Keratinocyte (primary cell): Measurements from ENCODE around the gene TTC39C. TPM values are rescaled to one million over a fixed set of nuclear protein-coding genes. Genes with fewer than 3 reads are reported as not detected.
"Not testable (repeated sequence)": the region's sequence is repeated elsewhere in the genome, so short reads cannot be mapped to it uniquely, and the experiment has no call there.

Source experiments
- DNase-seq: peaks from one replicate; pipeline ENCODE4 v3.0.0-alpha.2; 2011; ENCODE audit warnings: low read depth, missing footprints, low spot score
- FAIRE-seq: peaks from 2 replicates; lab custom pipeline; 2011; peaks lifted over from hg19 to GRCh38; lab: Jason Lieb, UNC
- H2AFZ ChIP-seq: 2 replicates; pipeline ENCODE4 v1.6.0; 2012; ENCODE audit warnings: low read length, control low read depth, inconsistent platforms; ENCODE audit not compliant: control insufficient read depth
- H3K27ac ChIP-seq: 2 replicates; pipeline ENCODE4 v1.5.1; 2011; ENCODE audit warnings: low read length; ENCODE audit not compliant: control insufficient read depth, insufficient read depth
- H3K27me3 ChIP-seq: 3 replicates; pipeline ENCODE4 v1.6.0; 2011; ENCODE audit warnings: low read length; ENCODE audit not compliant: control insufficient read depth, insufficient read depth; ENCODE audit errors: extremely low read depth
- H3K36me3 ChIP-seq, 2 experiments: 2 replicates in 1 of 2; 3 replicates in 1 of 2; pipeline ENCODE4 v1.5.1; 2011; ENCODE audit warnings: low read length in 2 of 2, mild to moderate bottlenecking in 1 of 2; ENCODE audit not compliant: control insufficient read depth in 2 of 2, insufficient read depth in 2 of 2; ENCODE audit errors: extremely low read depth in 1 of 2
- H3K4me1 ChIP-seq: 3 replicates; pipeline ENCODE4 v1.5.1; 2011; ENCODE audit warnings: low read length; ENCODE audit not compliant: control insufficient read depth, insufficient read depth; ENCODE audit errors: extremely low read depth
- H3K4me2 ChIP-seq: 3 replicates; pipeline ENCODE4 v1.6.0; 2011; ENCODE audit warnings: low read depth, low read length; ENCODE audit not compliant: control insufficient read depth, insufficient read depth; ENCODE audit errors: extremely low read depth
- H3K4me3 ChIP-seq, 3 experiments: fragments of 200-600 bp in 1 of 3; sonication (generic) in 1 of 3; 2 replicates in 2 of 3; 3 replicates in 1 of 3; pipeline ENCODE4 v1.5.1; 2011 to 2016; ENCODE audit warnings: low read length in 3 of 3, mild to moderate bottlenecking in 3 of 3, control low read depth in 2 of 3, inconsistent platforms in 1 of 3, low read depth in 1 of 3, mixed read lengths in 1 of 3, mixed run types in 1 of 3, moderate library complexity in 1 of 3; ENCODE audit not compliant: control insufficient read depth in 2 of 3, insufficient read depth in 2 of 3; ENCODE audit errors: extremely low read depth in 1 of 3
- H3K79me2 ChIP-seq: 2 replicates; pipeline ENCODE4 v1.6.0; 2012; ENCODE audit warnings: low read length; ENCODE audit not compliant: control insufficient read depth, insufficient read depth
- H3K9ac ChIP-seq: 3 replicates; pipeline ENCODE4 v1.6.0; 2011; ENCODE audit warnings: low read length; ENCODE audit not compliant: control insufficient read depth, insufficient read depth; ENCODE audit errors: extremely low read depth
- H3K9me1 ChIP-seq: 3 replicates; pipeline ENCODE4 v1.6.0; 2011; ENCODE audit warnings: low read length; ENCODE audit not compliant: control insufficient read depth, insufficient read depth; ENCODE audit errors: extremely low read depth
- H3K9me3 ChIP-seq: 2 replicates; pipeline ENCODE4 v1.5.1; 2012; ENCODE audit warnings: low read depth, low read length; ENCODE audit not compliant: control insufficient read depth
- H4K20me1 ChIP-seq: 3 replicates; pipeline ENCODE4 v1.6.0; 2011; ENCODE audit warnings: low read length; ENCODE audit not compliant: control insufficient read depth, insufficient read depth; ENCODE audit errors: extremely low read depth
- EZH2 ChIP-seq: IDR thresholded peaks from one replicate; pipeline ENCODE4 v1.6.1; 2012; ENCODE audit warnings: inconsistent platforms, mild to moderate bottlenecking, low read length, moderate library complexity
- dilution Hi-C: fragments of 300-500 bp; cut with MboI; formaldehyde crosslinking; loops from one replicate; pipeline ENCODE4 v1.7.0; 2020; ENCODE audit warnings: low sequenced_read_pairs; ENCODE audit not compliant: extremely low pct_ligation_motif_present
- polyA plus RNA-seq, 5 experiments: library from polyadenylated mRNA; depleted of rRNA in 3 of 5; stranded (reverse) in 3 of 5; stranded (forward) in 1 of 5; unstranded in 1 of 5; fragments of >200 nt; gene quantifications; 1 replicate in 1 of 5; 2 replicates in 3 of 5; 3 replicates in 1 of 5; pipeline versions ENCODE4 v1.2.1 to v1.2.3, GENCODE V29; 2011 to 2012; ENCODE audit warnings: missing spikeins in 2 of 5, low read depth in 1 of 5, low replicate concordance in 1 of 5
- TF ChIP-seq, protein P1 (sequence below), 3 experiments: IDR thresholded peaks in 1 of 3; conservative IDR thresholded peaks in 1 of 3; optimal IDR thresholded peaks in 1 of 3; 2 replicates in 2 of 3; 3 replicates in 1 of 3; pipeline versions ENCODE3 to v1.5.1; 2011; ENCODE audit warnings: low read length in 3 of 3, mild to moderate bottlenecking in 3 of 3, moderate library complexity in 2 of 3, control low read depth in 1 of 3, inconsistent platforms in 1 of 3; ENCODE audit not compliant: insufficient read depth in 2 of 3; ENCODE audit errors: extremely low read depth in 1 of 3

The TTC39C gene
- polyA plus RNA-seq, 1 donor (not counting 4 experiments of a cell fraction or from before 2014, with no cell fraction given) = 26.8 TPM

GRCh38 chr18:24027156-24027827 is 12.7 kb downstream of the TTC39C start:
- H3K27ac ChIP-seq = peak overlapping the region; percentile 30
- H3K4me1 ChIP-seq = peaks cover 38% of the 10 kb centered on the region
- H3K4me3 ChIP-seq = no peak overlapping the region
- H3K9me1 ChIP-seq = no peaks in the 10 kb centered on the region
- H3K36me3 ChIP-seq = no peaks in the 10 kb centered on the region
- dilution Hi-C loops = no loop called here
- H3K9ac ChIP-seq = peak overlapping the region; percentile 3
- no peaks in the 10 kb centered on the region for H4K20me1 ChIP-seq
- FAIRE-seq (peak; percentile 78), DNase-seq (peak; percentile 69)
- no peak overlapping the region for H2AFZ ChIP-seq
- peaks cover 58% of the 10 kb centered on the region for H3K79me2 ChIP-seq
- TF ChIP-seq, protein P1, sequence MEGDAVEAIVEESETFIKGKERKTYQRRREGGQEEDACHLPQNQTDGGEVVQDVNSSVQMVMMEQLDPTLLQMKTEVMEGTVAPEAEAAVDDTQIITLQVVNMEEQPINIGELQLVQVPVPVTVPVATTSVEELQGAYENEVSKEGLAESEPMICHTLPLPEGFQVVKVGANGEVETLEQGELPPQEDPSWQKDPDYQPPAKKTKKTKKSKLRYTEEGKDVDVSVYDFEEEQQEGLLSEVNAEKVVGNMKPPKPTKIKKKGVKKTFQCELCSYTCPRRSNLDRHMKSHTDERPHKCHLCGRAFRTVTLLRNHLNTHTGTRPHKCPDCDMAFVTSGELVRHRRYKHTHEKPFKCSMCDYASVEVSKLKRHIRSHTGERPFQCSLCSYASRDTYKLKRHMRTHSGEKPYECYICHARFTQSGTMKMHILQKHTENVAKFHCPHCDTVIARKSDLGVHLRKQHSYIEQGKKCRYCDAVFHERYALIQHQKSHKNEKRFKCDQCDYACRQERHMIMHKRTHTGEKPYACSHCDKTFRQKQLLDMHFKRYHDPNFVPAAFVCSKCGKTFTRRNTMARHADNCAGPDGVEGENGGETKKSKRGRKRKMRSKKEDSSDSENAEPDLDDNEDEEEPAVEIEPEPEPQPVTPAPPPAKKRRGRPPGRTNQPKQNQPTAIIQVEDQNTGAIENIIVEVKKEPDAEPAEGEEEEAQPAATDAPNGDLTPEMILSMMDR (optimal IDR thresholded peaks at IDR 0.05 in 1 of 3, IDR thresholded peaks at IDR 0.05 in 1 of 3, conservative IDR thresholded peaks at IDR 0.05 in 1 of 3; ENCODE audit: extremely low read depth in 1 of 3, insufficient read depth in 2 of 3, low read length in 3 of 3) = no peak
- no peak for TF ChIP-seq EZH2
- H3K27me3 ChIP-seq = no peaks in the 10 kb centered on the region
- H3K9me3 ChIP-seq = no peaks in the 10 kb centered on the region
- H3K4me2 ChIP-seq = peak overlapping the region; percentile 17

DNA sequence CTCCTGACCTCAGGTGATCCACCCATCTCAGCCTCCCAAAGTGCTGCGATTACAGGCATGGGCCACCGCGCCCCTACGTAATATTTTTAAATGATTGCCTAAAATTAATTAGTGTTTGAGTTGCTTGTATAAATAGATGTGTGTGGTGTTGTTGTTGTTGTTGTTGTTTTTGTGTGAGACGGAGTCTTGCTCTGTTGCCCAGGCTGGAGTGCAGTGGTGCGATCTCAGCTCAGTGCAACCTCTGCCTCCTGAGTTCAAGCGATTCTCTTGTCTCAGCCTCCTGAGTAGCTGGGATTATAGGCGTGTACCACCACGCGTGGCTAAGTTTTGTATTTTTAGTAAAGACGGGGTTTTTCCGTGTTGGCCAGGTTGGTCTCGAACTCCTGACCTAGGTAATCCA is 14.4 kb downstream of the TTC39C start:
- H3K4me3 ChIP-seq, dilution Hi-C loops, H3K9me3 ChIP-seq, H3K27me3 ChIP-seq, H3K27ac ChIP-seq, H3K4me2 ChIP-seq, H3K9me1 ChIP-seq, H3K36me3 ChIP-seq, FAIRE-seq, H2AFZ ChIP-seq, DNase-seq, H4K20me1 ChIP-seq, H3K9ac ChIP-seq: not testable (repeated sequence)
- Histone ChIP-seq H3K79me2 (peaks cover 48% of the 10 kb centered on the region), H3K4me1 (peaks cover 25% of the 10 kb centered on the region)

DNA sequence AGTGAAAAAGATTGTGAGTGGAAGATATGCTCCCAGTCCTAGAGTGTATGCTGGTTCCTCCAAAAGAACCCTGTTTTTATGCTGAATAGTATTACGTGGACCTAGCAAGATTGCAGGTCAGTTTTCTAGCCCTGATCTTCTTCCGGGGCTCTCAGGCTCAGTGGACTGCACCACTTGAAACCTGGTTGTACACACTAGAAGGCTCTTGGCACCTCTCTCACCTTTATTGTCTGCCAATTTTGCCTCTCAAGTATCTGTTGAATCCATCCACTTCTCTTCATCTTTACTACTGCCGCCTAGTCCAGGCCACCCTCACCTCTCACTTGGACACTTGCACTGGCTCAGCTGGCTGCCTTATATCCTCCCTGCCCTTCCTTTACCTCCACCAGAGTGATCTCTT is 16.8 kb downstream of the TTC39C start:
- dilution Hi-C loops = no loop called here
- DNase-seq = no peak
- Histone ChIP-seq H4K20me1 (no peaks in the 10 kb centered on the region), H2AFZ (no peak overlapping the region), H3K27ac (no peak overlapping the region), H3K36me3 (no peaks in the 10 kb centered on the region), H3K4me2 (no peak overlapping the region), H3K9me1 (no peaks in the 10 kb centered on the region), H3K9me3 (no peaks in the 10 kb centered on the region), H3K4me3 (no peak overlapping the region), H3K79me2 (peaks cover 48% of the 10 kb centered on the region), H3K9ac (no peak overlapping the region), H3K27me3 (no peaks in the 10 kb centered on the region), H3K4me1 (peaks cover 16% of the 10 kb centered on the region)
- TF ChIP-seq, protein P1 (optimal IDR thresholded peaks at IDR 0.05 in 1 of 3, IDR thresholded peaks at IDR 0.05 in 1 of 3, conservative IDR thresholded peaks at IDR 0.05 in 1 of 3; ENCODE audit: extremely low read depth in 1 of 3, insufficient read depth in 2 of 3, low read length in 3 of 3) = no peak
- TF ChIP-seq EZH2 = no peak
- no peak for FAIRE-seq
